Measurements from ENCODE around the gene TRPM5.

TRPM5 gene

DNA sequence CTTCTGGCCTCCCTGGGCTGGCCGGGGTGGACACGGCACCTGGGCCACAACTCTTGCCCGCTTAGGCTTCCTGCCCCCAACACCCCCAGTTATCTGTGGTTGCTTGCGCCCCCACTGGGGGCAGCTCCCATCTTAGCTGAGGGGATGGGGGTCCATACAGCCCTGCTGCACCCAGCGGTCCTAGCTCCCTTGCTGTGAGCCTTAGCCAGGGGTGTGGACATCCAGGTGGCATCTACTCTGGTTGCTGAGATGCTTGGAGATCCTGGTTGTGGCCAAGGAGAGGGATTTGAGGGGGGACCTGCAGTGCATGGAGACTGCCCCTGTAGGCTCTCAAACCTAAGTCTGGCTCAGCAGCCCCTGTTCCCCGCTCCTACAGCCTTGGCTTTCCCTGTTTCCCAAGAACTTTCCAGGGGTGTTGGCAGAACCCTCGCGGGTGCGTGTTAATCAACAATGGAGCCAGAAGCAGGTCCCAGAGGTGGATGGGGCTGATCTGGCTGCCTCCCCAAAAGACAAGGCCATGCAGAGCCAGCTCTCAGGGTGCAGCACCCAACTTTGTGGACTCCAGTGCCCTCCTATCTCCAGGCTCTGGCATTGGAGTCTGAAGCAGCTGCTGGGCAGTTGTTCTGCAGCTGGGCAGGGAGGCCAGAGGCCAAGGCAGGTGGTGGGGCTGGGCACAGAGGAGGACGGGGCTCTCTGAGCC is 3.8 kb upstream of the TRPM5 start:
- Histone ChIP-seq H3K9me3 (ENCODE audit: control insufficient read depth, low read length) (no peaks in the 10 kb centered on the region), H3K4me3 (ENCODE audit: low read length) (no peak overlapping the region), H3K4me1 (ENCODE audit: control insufficient read depth, insufficient read depth, low read length) (peaks cover 5% of the 10 kb centered on the region), H3K27me3 (ENCODE audit: control insufficient read depth, insufficient read depth, low read length) (peaks cover 17% of the 10 kb centered on the region), H3K9ac (ENCODE audit: low read length) (no peak overlapping the region), H3K36me3 (ENCODE audit: control insufficient read depth, insufficient read depth, low read length) (no peaks in the 10 kb centered on the region)

DNA sequence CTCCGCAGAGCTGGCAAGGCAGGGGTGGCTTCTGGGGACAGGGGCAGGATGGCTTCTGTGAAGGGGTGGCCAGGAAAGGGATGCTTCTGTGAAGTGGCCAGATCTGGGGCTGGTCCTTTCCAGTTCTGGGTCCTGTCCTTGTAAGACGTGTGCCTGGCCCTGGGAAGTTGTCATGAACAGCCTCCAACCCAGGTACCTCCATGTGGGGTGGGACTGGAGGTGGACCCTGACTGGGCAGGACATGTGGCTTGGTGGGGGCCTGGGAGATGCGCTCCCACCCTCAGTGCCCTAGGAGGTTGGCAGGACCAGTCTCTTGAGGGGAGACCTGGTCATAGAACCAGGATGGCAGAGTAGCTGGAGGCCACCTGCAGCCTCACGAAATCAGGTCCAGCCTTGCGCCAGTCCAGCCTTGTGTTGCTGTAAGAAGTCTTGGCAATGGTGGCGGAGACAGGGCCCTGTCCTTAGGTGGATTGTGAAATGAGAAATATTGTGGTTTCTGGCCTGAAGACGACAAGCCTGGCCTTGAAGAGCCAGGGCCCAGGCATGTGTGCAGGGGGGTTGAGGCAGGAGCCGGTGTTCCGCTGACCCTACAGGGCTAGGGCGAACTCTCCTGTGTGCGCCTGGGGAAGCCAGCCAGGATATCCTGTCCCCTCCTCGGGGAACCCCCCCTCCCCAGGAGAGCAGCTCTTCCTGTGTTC is 3.1 kb upstream of the TRPM5 start:
- H3K9me3 ChIP-seq (ENCODE audit: control insufficient read depth, low read length), result no peaks in the 10 kb centered on the region
- peaks cover 5% of the 10 kb centered on the region for H3K4me1 ChIP-seq (ENCODE audit: control insufficient read depth, insufficient read depth, low read length)
- H3K4me3 ChIP-seq (ENCODE audit: low read length), result no peak overlapping the region
- peaks cover 17% of the 10 kb centered on the region for H3K27me3 ChIP-seq (ENCODE audit: control insufficient read depth, insufficient read depth, low read length)
- no peak overlapping the region for H3K9ac ChIP-seq (ENCODE audit: low read length)
- H3K36me3 ChIP-seq (ENCODE audit: control insufficient read depth, insufficient read depth, low read length), result no peaks in the 10 kb centered on the region

DNA sequence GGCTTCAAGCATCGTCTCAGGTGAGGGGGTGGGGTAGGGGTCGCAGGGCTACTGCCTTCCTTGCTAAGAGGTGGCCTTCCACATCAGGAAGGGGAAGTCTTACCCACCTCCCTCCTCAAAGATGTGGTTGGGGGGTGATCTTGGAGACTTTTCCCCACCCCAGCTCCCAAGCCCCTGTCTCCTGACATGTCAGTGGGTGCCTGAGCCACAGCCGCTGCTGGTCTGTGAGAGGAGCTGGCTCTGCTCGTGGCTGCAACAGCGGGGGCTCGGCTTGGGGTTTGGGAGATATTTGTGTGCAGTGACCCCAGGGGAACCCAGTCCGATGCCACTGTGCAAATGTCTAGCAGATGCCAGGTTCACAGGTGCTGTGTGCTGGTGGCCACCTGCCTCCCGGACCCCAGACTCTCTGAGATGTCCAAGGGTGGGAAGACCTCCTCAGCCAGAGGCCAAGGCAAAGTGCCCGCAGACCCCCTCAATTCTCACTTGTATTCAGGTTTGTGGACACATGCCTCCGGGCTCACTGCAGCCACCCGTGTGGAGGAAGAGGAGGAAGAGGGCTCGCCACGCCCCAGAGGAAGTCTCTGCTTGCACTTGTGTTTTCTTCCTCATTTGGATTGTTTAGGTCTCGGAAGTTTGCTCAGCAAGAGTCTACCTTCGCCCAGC is 2.4 kb upstream of the TRPM5 start:
- H3K9me3 ChIP-seq (ENCODE audit: control insufficient read depth, low read length), result no peaks in the 10 kb centered on the region
- H3K27me3 ChIP-seq (ENCODE audit: control insufficient read depth, insufficient read depth, low read length), result peaks cover 17% of the 10 kb centered on the region
- no peak overlapping the region for H3K4me3 ChIP-seq (ENCODE audit: low read length)
- peaks cover 5% of the 10 kb centered on the region for H3K4me1 ChIP-seq (ENCODE audit: control insufficient read depth, insufficient read depth, low read length)
- peak overlapping the region; percentile 64 for H3K9ac ChIP-seq (ENCODE audit: low read length)
- no peaks in the 10 kb centered on the region for H3K36me3 ChIP-seq (ENCODE audit: control insufficient read depth, insufficient read depth, low read length)

DNA sequence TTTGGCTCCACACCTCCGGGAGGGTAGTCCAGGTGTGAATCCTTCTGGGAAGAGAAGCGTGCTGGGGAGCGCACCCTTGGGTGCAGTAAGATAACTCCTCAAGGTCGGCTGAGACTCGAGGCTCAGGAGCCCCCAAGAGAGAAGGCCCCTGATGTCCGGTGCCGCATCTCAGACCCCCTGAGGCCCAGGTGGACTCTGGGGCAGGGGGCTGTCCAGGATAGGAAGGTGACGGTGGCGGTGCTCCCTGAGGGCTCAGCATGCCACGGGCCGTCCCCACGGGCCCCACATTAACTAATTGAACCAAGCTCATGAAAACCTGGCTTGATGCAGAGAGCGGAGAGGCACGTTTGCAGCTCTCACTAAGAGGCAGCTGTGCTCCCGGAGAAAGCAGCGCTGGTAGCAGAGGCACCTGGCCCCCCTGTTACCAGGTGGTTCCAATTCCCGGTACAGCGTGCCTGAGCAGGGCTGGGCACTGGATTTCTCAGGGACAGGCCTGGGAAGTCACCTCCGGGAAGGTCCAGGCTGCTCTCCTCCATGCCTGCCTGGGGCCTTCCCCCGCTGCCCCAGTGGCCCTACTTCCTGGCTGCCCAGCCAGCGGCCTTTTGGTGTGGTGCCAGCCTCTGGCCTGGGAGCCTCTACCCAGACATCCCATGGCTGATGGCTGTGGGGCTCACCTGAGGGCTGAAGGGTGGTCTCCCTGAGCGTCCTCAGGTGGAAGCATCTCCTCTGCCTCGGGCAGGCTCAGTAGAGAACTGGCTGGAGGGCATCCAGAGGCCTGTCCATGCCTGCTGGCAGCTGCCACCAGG is 1.6 kb upstream of the TRPM5 start:
- peaks cover 17% of the 10 kb centered on the region for H3K27me3 ChIP-seq (ENCODE audit: control insufficient read depth, insufficient read depth, low read length)
- no peaks in the 10 kb centered on the region for H3K9me3 ChIP-seq (ENCODE audit: control insufficient read depth, low read length)
- peaks cover 11% of the 10 kb centered on the region for H3K4me1 ChIP-seq (ENCODE audit: control insufficient read depth, insufficient read depth, low read length)
- H3K9ac ChIP-seq (ENCODE audit: low read length), result peak overlapping the region; percentile 64
- peak overlapping the region; percentile 19 for H3K4me3 ChIP-seq (ENCODE audit: low read length)
- no peaks in the 10 kb centered on the region for H3K36me3 ChIP-seq (ENCODE audit: control insufficient read depth, insufficient read depth, low read length)

DNA sequence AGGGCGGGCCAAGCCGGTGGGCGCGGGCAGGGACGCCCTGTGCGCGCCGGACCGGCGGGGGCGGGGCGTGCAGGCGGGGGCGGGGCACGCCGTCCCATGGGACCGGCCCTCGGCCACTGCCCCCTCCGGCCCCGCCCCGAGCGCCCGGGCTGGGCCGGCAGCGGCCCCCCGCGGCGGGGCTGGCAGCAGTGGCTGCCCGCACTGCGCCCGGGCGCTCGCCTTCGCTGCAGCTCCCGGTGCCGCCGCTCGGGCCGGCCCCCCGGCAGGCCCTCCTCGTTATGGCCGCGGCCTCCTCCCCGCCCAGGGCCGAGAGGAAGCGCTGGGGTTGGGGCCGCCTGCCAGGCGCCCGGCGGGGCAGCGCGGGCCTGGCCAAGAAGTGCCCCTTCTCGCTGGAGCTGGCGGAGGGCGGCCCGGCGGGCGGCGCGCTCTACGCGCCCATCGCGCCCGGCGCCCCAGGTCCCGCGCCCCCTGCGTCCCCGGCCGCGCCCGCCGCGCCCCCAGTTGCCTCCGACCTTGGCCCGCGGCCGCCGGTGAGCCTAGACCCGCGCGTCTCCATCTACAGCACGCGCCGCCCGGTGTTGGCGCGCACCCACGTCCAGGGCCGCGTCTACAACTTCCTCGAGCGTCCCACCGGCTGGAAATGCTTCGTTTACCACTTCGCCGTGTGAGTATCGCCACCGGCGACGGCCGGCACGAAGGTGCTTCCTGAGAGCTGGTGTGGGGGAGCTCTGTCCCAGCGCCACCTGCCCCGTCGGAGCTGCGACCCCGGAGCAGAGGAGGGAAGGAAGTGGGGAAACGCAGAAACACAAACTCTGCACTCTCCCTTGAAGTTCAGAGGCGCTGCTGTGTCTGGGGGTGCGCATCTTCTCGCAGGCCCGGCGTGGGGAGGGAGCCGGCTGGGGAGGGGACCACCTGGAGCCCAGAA is 769 bp upstream of the TRPM5 start, which contains the start of gene KCNQ1:
TSS of gene KCNQ1 (plus strand) at position 188 of the 925 bp plus-strand sequence. CDS start at position 279, 91 bp downstream.
- H3K36me3 ChIP-seq (ENCODE audit: control insufficient read depth, insufficient read depth, low read length), result no peaks in the 10 kb centered on the region
- peak within 1 kb of the TSS; percentile 64 for H3K9ac ChIP-seq (ENCODE audit: low read length)
- H3K4me3 ChIP-seq (ENCODE audit: low read length), result peak within 1 kb of the TSS; percentile 19
- H3K9me3 ChIP-seq (ENCODE audit: control insufficient read depth, low read length), result no peaks in the 10 kb centered on the region
- peaks cover 12% of the 10 kb centered on the region for H3K4me1 ChIP-seq (ENCODE audit: control insufficient read depth, insufficient read depth, low read length)
- peaks cover 17% of the 10 kb centered on the region for H3K27me3 ChIP-seq (ENCODE audit: control insufficient read depth, insufficient read depth, low read length)

DNA sequence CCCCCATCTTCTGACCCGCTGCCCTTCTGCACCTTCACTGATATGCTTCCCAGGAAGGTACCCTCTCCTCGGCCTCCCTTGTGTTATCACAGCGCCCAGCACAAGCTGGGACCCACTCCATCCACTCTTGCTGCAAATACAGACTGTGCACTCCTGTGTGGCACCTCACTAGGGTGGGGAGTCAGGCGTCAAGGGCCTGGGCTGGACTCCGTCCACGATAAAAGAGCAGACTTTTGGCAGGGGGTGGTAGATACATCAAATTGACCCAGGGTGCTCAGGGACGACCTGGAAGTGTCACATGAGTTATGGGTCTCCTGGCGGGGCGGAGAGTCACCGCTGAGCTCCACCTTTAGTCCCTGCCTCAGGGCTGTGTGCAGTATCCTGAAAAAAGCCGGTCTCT is 908 bp downstream of the TRPM5 start:
- Histone ChIP-seq H3K4me1 (ENCODE audit: control insufficient read depth, insufficient read depth, low read length) (peaks cover 12% of the 10 kb centered on the region), H3K36me3 (ENCODE audit: control insufficient read depth, insufficient read depth, low read length) (no peaks in the 10 kb centered on the region), H3K9ac (ENCODE audit: low read length) (no peak overlapping the region), H3K9me3 (ENCODE audit: control insufficient read depth, low read length) (no peaks in the 10 kb centered on the region), H3K27me3 (ENCODE audit: control insufficient read depth, insufficient read depth, low read length) (peaks cover 17% of the 10 kb centered on the region), H3K4me3 (ENCODE audit: low read length) (no peak overlapping the region)

DNA sequence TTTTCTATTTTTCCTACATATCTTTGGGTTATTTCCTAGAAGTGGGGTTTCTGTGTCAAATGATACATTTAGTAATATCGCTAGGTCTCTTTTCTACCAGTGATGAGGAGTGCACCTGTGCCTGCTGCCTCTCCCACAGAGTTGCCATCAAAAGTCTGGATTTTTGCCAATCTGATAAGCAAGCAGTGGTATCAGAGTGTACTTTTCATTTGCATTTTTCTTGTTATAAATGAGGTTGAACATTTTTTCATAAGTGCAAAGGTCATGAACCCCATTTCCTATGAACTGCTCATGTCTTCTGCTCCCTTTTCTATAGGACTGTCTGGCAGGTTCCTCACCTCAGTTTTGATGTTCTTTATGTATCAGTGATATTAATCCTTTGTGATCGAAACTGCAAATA is 1.7 kb downstream of the TRPM5 start:
- Histone ChIP-seq H3K4me1 (ENCODE audit: control insufficient read depth, insufficient read depth, low read length) (peaks cover 7% of the 10 kb centered on the region), H3K36me3 (ENCODE audit: control insufficient read depth, insufficient read depth, low read length) (no peaks in the 10 kb centered on the region), H3K27me3 (ENCODE audit: control insufficient read depth, insufficient read depth, low read length) (peaks cover 18% of the 10 kb centered on the region), H3K9ac (ENCODE audit: low read length) (no peak overlapping the region), H3K9me3 (ENCODE audit: control insufficient read depth, low read length) (no peaks in the 10 kb centered on the region), H3K4me3 (ENCODE audit: low read length) (no peak overlapping the region)

DNA sequence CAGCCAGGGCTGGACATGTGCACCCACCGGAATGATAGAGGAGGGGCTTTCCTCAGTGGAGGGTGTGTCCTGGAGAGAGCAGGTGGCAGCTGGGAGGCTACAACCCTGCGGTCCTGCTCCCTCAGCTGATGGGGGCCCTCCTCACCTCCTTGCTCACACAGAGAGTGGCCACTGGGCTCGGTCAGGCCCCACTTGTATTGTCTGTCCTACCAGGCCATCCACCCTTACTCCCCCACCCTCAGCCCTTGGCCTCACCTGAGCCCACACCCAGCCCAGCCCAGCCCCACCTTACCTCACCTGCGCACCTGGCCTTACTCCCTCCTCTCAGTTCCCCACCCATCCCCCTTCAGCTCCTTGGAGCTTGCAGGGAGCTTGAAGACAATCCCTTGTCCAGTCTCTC is 3.1 kb downstream of the TRPM5 start:
- peaks cover 7% of the 10 kb centered on the region for H3K4me1 ChIP-seq (ENCODE audit: control insufficient read depth, insufficient read depth, low read length)
- H3K4me3 ChIP-seq (ENCODE audit: low read length), result no peak overlapping the region
- H3K9ac ChIP-seq (ENCODE audit: low read length), result no peak overlapping the region
- no peaks in the 10 kb centered on the region for H3K36me3 ChIP-seq (ENCODE audit: control insufficient read depth, insufficient read depth, low read length)
- no peaks in the 10 kb centered on the region for H3K9me3 ChIP-seq (ENCODE audit: control insufficient read depth, low read length)
- peaks cover 22% of the 10 kb centered on the region for H3K27me3 ChIP-seq (ENCODE audit: control insufficient read depth, insufficient read depth, low read length)

DNA sequence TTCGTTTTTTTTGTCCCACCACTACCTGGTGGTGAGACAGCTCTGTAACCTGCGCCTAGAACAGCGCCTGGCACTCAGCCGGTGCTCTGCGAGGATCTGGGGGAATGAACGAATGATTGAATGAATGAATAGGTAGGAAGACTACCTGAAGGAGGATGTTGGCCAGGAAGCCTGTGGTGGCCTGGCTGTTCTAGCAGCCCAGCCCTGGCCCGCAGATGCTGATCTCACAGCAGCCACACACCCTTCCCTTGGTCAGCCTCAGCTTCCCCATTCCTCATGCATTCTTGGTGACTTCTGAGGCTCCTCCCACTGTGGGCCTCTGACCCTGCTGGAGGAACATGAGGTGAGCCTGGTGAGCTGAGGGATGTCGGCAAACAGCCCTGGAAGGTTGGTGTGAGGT is 3.7 kb downstream of the TRPM5 start:
- H3K4me1 ChIP-seq (ENCODE audit: control insufficient read depth, insufficient read depth, low read length), result peaks cover 7% of the 10 kb centered on the region
- no peaks in the 10 kb centered on the region for H3K36me3 ChIP-seq (ENCODE audit: control insufficient read depth, insufficient read depth, low read length)
- H3K27me3 ChIP-seq (ENCODE audit: control insufficient read depth, insufficient read depth, low read length), result peaks cover 17% of the 10 kb centered on the region
- no peak overlapping the region for H3K4me3 ChIP-seq (ENCODE audit: low read length)
- no peaks in the 10 kb centered on the region for H3K9me3 ChIP-seq (ENCODE audit: control insufficient read depth, low read length)
- no peak overlapping the region for H3K9ac ChIP-seq (ENCODE audit: low read length)

DNA sequence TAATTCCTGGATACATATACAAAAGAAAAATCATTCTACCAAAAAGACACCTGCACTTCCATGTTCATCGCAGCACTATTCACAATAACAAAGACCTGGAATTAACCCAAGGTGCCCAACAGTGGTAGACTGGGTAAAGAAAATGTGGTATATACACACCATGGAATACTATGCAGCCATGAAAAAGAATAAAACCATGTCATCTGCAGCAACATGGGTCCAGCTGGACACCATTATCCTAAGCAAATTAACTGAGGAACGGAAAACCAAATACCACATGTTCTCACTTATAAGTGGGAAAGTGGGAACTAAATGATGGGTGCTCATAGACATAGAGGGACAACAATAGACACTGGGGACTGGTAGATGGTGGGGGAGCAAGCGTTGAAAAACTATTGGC is 4.5 kb downstream of the TRPM5 start:
- peaks cover 7% of the 10 kb centered on the region for H3K4me1 ChIP-seq (ENCODE audit: control insufficient read depth, insufficient read depth, low read length)
- no peaks in the 10 kb centered on the region for H3K36me3 ChIP-seq (ENCODE audit: control insufficient read depth, insufficient read depth, low read length)
- H3K27me3 ChIP-seq (ENCODE audit: control insufficient read depth, insufficient read depth, low read length), result peaks cover 13% of the 10 kb centered on the region
- no peaks in the 10 kb centered on the region for H3K9me3 ChIP-seq (ENCODE audit: control insufficient read depth, low read length)
- no peak overlapping the region for H3K9ac ChIP-seq (ENCODE audit: low read length)
- no peak overlapping the region for H3K4me3 ChIP-seq (ENCODE audit: low read length)

DNA sequence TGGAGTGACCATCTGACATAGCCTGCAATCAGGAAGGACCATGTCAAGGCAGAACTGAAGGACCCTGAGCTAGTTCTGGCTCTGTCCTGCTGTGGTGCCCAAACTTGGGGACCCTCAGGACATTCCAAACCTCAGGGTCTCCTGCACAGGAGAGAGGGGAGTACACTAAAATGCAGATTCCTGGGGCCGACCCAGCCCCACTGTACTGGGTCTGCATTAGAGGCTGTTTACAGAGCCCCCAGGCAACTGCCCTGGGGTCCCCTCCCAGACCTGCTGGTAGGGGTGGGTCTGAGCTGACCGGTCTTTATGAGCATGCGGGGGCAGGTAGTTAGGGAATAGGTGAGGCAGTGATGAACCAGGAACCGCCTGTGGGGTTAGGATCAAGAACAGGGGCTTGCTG is 6.8 kb downstream of the TRPM5 start:
- Histone ChIP-seq H3K9me3 (ENCODE audit: control insufficient read depth, low read length) (no peaks in the 10 kb centered on the region), H3K27me3 (ENCODE audit: control insufficient read depth, insufficient read depth, low read length) (peaks cover 8% of the 10 kb centered on the region), H3K9ac (ENCODE audit: low read length) (no peak overlapping the region), H3K4me1 (ENCODE audit: control insufficient read depth, insufficient read depth, low read length) (peaks cover 7% of the 10 kb centered on the region), H3K4me3 (ENCODE audit: low read length) (no peak overlapping the region), H3K36me3 (ENCODE audit: control insufficient read depth, insufficient read depth, low read length) (no peaks in the 10 kb centered on the region)
